Right atrium auricular region (tissue), 2 donors: ENCODE data around the gene TUT1. TPM values are rescaled to one million over a fixed set of nuclear protein-coding genes. Genes with fewer than 3 reads are reported as not detected.

Source experiments
- DNase-seq: peaks from one replicate; pipeline ENCODE4 v3.0.0-alpha.2; 2019; ENCODE audit warnings: low spot score
- H3K27ac ChIP-seq, 2 donors: fragments of 200-600 bp; sonication (generic); 1 replicate in 1 of 2; 2 replicates in 1 of 2; pipeline ENCODE4 v1.5.1; 2016 to 2019
- H3K27me3 ChIP-seq, 2 donors: fragments of 200-600 bp; sonication (generic); one replicate each; pipeline versions ENCODE4 v1.5.1 to v1.6.0; 2017 to 2019
- H3K36me3 ChIP-seq: fragments of 200-600 bp; sonication (generic); one replicate; pipeline ENCODE4 v1.5.1; 2016
- H3K4me1 ChIP-seq, 2 donors: fragments of 200-600 bp; sonication (generic); one replicate each; pipeline versions ENCODE4 v1.5.1 to v1.6.0; 2017 to 2019
- H3K4me3 ChIP-seq, 2 donors: fragments of 200-600 bp; sonication (generic); 1 replicate in 1 of 2; 2 replicates in 1 of 2; pipeline ENCODE4 v1.5.1; 2017 to 2019; ENCODE audit warnings: mild to moderate bottlenecking in 1 of 2, moderate library complexity in 1 of 2
- H3K9me3 ChIP-seq, 2 donors: fragments of 200-600 bp; sonication (generic); one replicate each; pipeline ENCODE4 v1.5.1; 2019
- total RNA-seq, 2 donors: library from RNA; depleted of rRNA; stranded (reverse); fragments of >200 nt; gene quantifications; one replicate each; pipeline ENCODE4 v1.1.0, GENCODE V29; 2016
- TF ChIP-seq, protein P1 (sequence below), 2 donors: fragments of 200-600 bp; sonication (generic); IDR thresholded peaks; one replicate each; pipeline ENCODE4 v1.5.1; 2019; ENCODE audit warnings: antibody characterized with exemption in 2 of 2

Gene TUT1
- total RNA-seq, 2 donors from 2014 or later = 5.4 to 5.7 TPM

DNA sequence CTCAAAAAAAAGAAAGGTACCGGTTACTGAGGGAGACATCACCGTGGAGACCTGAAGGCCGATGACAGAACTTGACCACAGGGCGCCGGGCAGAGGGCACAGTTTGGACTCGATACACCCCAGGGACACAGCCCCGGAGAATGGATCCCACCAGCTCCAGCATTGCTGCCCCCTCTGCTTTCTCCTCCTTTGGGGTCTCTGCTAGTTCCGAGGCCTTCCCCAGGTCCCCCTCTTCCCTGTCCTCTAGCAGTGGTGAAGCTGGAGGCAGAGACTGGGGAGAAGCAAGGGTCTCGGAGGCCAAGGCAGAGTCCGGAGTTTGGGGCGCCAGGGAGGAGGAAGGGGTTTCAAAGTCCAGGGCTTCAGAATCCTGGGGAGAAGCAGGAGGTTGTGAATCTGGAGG is 12.8 kb downstream of the TUT1 start:
- no peak overlapping the region for H3K4me3 ChIP-seq
- H3K36me3 ChIP-seq = peaks cover 41% of the 10 kb centered on the region
- H3K27me3 ChIP-seq = no peaks in the 10 kb centered on the region
- H3K9me3 ChIP-seq = no peaks in the 10 kb centered on the region
- DNase-seq = no peak
- peaks cover 0 to 25% of the 10 kb centered on the region in 2 donors for H3K4me1 ChIP-seq
- no peak overlapping the region for H3K27ac ChIP-seq
- TF ChIP-seq, protein P1, sequence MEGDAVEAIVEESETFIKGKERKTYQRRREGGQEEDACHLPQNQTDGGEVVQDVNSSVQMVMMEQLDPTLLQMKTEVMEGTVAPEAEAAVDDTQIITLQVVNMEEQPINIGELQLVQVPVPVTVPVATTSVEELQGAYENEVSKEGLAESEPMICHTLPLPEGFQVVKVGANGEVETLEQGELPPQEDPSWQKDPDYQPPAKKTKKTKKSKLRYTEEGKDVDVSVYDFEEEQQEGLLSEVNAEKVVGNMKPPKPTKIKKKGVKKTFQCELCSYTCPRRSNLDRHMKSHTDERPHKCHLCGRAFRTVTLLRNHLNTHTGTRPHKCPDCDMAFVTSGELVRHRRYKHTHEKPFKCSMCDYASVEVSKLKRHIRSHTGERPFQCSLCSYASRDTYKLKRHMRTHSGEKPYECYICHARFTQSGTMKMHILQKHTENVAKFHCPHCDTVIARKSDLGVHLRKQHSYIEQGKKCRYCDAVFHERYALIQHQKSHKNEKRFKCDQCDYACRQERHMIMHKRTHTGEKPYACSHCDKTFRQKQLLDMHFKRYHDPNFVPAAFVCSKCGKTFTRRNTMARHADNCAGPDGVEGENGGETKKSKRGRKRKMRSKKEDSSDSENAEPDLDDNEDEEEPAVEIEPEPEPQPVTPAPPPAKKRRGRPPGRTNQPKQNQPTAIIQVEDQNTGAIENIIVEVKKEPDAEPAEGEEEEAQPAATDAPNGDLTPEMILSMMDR (IDR thresholded peaks at IDR 0.05) = no peak

DNA sequence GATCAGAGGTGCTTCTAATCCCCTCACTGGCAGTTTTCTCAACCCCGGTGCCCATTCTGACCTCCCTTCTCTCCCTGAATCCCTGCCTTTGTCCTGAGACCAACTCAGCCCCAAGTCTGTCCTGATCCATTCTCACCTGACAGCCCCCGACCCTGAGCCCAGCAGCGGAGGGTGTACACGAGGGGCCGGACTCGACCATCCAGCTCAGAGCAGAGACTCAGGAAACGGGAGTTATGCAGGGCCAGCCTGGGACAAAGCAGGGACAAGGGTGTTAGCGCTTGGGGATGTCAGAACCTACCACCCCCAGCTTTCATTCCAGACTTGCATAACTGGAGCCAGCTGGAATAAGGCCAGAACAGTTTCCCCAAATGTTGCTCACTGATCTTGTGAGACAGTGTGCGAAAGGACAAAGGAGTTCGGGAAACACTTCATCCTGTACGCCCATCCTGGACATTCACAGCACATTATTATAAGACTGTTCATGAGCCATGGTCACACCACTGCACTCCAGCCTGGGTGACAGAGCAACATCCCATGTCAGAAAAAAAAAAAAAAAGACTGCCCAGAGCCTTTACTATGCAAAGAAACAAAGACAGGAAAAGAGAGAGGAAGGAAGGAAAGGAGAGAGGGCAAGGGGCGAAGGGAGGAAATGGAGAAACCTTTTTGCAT is 14.1 kb downstream of the TUT1 start:
- Histone ChIP-seq H3K4me1 (peaks cover 0 to 34% of the 10 kb centered on the region in 2 donors), H3K27ac (peak overlapping the region; percentile 91 to 96), H3K4me3 (no peak overlapping the region), H3K36me3 (peaks cover 42% of the 10 kb centered on the region), H3K27me3 (no peaks in the 10 kb centered on the region), H3K9me3 (no peaks in the 10 kb centered on the region)
- TF ChIP-seq, protein P1 (IDR thresholded peaks at IDR 0.05) = no peak
- DNase-seq = peak; percentile 66

DNA sequence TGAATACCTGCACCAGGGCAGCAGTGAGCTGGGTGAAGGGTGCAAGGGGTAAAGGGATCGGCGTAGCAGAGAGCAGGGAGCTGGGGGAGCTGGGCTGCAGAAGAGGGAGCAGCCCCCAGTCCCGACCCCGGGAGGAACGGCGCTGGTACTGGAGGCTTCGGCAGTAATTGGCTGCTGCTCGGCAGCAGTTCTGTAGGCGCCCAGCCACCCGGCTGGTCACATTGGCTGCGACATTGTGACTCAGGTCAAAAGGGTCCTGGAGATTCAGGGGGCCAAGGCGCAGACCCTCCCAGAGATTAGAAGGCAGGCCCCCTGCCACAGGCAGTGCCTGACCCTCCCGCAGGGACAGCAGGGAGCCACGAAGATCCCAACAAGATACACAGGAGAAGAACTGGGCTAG is 15.5 kb downstream of the TUT1 start:
- Histone ChIP-seq H3K27ac (peak overlapping the region; percentile 91 to 96), H3K27me3 (no peaks in the 10 kb centered on the region), H3K4me3 (peak overlapping the region in 1 of 2 donors; percentile 85), H3K9me3 (no peaks in the 10 kb centered on the region), H3K4me1 (peaks cover 0 to 36% of the 10 kb centered on the region in 2 donors), H3K36me3 (peaks cover 46% of the 10 kb centered on the region)
- DNase-seq = no peak
- TF ChIP-seq, protein P1 (IDR thresholded peaks at IDR 0.05) = no peak

DNA sequence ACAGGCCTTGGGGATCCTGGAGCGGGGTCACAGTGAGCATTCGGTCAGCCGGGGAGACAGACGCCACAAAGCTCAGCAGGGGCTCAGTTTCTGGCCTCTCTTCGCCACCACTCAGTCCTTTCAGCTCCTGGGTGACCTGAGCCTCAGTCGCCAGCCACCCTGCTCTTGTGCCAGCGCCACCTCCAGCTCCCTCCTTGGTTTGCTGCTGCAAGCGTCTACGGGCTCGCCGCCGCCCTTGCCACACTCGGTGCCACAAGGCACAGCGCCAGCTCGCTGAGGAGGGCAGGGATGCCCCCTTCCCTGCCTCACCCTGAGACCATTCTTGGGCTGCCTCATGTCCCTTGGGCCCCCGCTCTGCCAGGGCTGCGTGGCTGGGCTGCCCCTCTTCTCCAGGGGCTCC is 16.2 kb downstream of the TUT1 start:
- peaks cover 49% of the 10 kb centered on the region for H3K36me3 ChIP-seq
- peak overlapping the region; percentile 91 to 96 for H3K27ac ChIP-seq
- no peak for DNase-seq
- TF ChIP-seq, protein P1 (IDR thresholded peaks at IDR 0.05) = no peak
- H3K4me3 ChIP-seq = peak overlapping the region; percentile 43 to 85
- no peaks in the 10 kb centered on the region for H3K27me3 ChIP-seq
- peaks cover 0 to 36% of the 10 kb centered on the region in 2 donors for H3K4me1 ChIP-seq
- H3K9me3 ChIP-seq = no peaks in the 10 kb centered on the region

DNA sequence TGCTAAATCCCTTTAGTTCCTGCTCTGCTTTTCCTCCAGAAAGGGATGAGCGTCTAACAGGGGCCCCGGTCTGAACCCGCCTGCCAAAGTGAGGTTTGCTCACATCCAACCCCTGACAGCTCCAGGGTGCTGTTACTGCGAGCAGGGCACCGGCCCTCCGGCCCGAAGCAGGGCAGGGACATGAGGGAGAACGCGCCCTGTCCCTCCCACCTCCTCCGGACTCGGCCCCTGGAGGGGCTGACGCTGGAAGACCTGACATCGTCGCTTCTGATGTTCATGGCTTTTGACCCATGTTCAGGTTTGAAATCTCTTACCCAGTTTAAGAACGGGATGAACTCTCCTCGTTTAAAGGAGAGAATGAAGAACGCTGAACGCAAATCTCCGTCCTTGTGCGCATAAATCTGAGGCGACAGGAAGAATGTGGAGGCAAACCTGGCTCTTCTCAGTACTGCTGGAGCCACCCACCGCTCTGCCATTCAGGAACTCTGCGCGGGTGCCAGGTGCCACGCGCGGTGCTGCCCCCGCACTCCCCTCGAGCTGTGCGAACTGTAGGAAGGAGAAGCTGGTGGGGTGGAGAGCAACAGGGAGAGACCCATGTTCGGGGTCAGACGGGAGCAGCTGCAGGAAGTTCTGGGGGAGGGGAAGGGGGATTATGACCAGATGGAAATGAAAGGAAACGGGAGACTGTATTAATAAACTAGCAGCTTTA is 16.8 kb downstream of the TUT1 start:
- peak overlapping the region; percentile 91 to 96 for H3K27ac ChIP-seq
- H3K36me3 ChIP-seq = peaks cover 50% of the 10 kb centered on the region
- no peak for DNase-seq
- TF ChIP-seq, protein P1 (IDR thresholded peaks at IDR 0.05) = no peak
- H3K9me3 ChIP-seq = no peaks in the 10 kb centered on the region
- H3K4me3 ChIP-seq = peak overlapping the region; percentile 43 to 85
- H3K27me3 ChIP-seq = no peaks in the 10 kb centered on the region
- peaks cover 0 to 43% of the 10 kb centered on the region in 2 donors for H3K4me1 ChIP-seq
